K562 (cell line): Measurements from ENCODE around the gene N4BP3. TPM values are rescaled to one million over a fixed set of nuclear protein-coding genes. Genes with fewer than 3 reads are reported as not detected.
A peak's percentile ranks its signal among the peaks of the same experiment; 100 is the strongest.

Source experiments
- LCOR ChIP-seq: sonication (generic); formaldehyde crosslinking; IDR thresholded peaks from 2 replicates; pipeline ENCODE4 v1.8.0; 2022; ENCODE audit warnings: mild to moderate bottlenecking, missing genetic modification reagents
- MTA1 ChIP-seq: fragments of 450-650 bp; IDR thresholded peaks from 2 replicates; pipeline ENCODE4 v1.6.1; 2017; ENCODE audit warnings: borderline replicate concordance
- TRIM28 ChIP-seq: fragments of 450-650 bp; IDR thresholded peaks from 2 replicates; pipeline ENCODE4 v1.6.1; 2017
- polyA plus RNA-seq, 8 experiments: library from polyadenylated mRNA; depleted of rRNA in 4 of 8; stranded (reverse) in 5 of 8; unstranded in 3 of 8; fragments of >200 nt; fragmentation: Nextera tagmentation in 2 of 8; fragmentation: Illumina TruSeq in 1 of 8; extraction: Ambion mirVana in 2 of 8; extraction: Trizol in 1 of 8; gene quantifications; 2 replicates each; pipeline versions ENCODE4 v1.2.1 to v1.2.3, GENCODE V29; 2011 to 2014; ENCODE audit warnings: inconsistent platforms in 1 of 8, missing spikeins in 1 of 8
- total RNA-seq, 7 experiments: library from RNA; depleted of rRNA in 6 of 7; stranded (reverse); fragments of >200 nt in 6 of 7; fragmentation: Illumina TruSeq in 2 of 7; extraction: Trizol in 2 of 7; gene quantifications; 2 replicates each; pipeline versions ENCODE4 v1.2.1 to v1.2.3, GENCODE V29; 2011 to 2021; ENCODE audit warnings: low replicate concordance in 1 of 7
- TF ChIP-seq, protein P1 (sequence below): fragments of 450-650 bp; IDR thresholded peaks from 2 replicates; pipeline ENCODE4 v1.6.1; 2016; ENCODE audit warnings: mild to moderate bottlenecking, moderate library complexity
- TF ChIP-seq, protein P2 (sequence below), 2 experiments: fragments of 450-650 bp in 1 of 2; sonication (generic) in 1 of 2; formaldehyde crosslinking in 1 of 2; IDR thresholded peaks; 2 replicates each; pipeline versions ENCODE4 v1.7.1 to v1.9.0; 2016 to 2022; ENCODE audit warnings: inconsistent platforms in 1 of 2, mild to moderate bottlenecking in 1 of 2, missing genetic modification reagents in 1 of 2

The N4BP3 gene
- total and polyA plus RNA-seq, 9 of the 15 experiments (the other 6 are each of a cell fraction or from before 2014, with no cell fraction given): 0.06 to 7.0 (median 2.4) TPM

DNA sequence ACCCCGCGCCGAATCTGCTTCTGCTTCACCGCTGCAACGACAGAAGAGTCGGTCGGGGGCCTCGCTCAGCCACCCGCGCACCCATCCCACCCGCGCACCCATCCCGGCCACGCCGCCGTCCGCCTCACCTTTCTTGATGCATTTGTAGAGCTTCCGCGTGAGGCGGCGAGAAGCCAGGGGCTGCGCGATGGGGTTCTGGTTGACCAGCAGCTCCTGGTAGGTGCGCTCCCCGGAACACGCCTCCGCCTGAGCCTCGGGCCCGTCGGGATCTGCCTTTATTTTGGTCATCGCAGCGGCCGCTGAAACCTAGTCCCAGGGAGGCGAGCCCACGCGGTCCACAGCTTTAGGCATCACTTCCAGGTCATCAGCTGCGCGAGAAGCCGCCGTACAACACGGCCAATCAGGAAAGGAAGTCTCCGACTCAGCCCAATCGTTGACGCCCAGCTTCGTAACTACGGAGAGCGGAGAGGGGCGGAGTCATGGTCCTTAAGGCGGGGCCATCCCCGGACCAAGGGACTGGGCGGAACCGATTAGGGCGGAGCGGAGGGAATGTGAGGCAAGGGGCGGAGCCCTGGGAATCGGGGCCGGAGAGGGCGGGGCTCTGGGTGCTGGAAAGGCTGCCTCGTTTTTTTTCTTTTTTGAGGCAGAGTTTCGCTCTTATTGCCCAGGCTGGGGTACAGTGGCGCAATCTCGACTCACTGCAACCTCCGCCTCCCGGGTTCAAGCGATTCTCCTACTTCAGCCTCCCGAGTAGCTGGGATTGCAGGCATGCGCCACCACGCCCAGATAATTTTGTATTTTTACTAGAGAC is 40.4 kb downstream of the N4BP3 start, which contains the start of gene NHP2 (continued):
- TF ChIP-seq, protein P1, sequence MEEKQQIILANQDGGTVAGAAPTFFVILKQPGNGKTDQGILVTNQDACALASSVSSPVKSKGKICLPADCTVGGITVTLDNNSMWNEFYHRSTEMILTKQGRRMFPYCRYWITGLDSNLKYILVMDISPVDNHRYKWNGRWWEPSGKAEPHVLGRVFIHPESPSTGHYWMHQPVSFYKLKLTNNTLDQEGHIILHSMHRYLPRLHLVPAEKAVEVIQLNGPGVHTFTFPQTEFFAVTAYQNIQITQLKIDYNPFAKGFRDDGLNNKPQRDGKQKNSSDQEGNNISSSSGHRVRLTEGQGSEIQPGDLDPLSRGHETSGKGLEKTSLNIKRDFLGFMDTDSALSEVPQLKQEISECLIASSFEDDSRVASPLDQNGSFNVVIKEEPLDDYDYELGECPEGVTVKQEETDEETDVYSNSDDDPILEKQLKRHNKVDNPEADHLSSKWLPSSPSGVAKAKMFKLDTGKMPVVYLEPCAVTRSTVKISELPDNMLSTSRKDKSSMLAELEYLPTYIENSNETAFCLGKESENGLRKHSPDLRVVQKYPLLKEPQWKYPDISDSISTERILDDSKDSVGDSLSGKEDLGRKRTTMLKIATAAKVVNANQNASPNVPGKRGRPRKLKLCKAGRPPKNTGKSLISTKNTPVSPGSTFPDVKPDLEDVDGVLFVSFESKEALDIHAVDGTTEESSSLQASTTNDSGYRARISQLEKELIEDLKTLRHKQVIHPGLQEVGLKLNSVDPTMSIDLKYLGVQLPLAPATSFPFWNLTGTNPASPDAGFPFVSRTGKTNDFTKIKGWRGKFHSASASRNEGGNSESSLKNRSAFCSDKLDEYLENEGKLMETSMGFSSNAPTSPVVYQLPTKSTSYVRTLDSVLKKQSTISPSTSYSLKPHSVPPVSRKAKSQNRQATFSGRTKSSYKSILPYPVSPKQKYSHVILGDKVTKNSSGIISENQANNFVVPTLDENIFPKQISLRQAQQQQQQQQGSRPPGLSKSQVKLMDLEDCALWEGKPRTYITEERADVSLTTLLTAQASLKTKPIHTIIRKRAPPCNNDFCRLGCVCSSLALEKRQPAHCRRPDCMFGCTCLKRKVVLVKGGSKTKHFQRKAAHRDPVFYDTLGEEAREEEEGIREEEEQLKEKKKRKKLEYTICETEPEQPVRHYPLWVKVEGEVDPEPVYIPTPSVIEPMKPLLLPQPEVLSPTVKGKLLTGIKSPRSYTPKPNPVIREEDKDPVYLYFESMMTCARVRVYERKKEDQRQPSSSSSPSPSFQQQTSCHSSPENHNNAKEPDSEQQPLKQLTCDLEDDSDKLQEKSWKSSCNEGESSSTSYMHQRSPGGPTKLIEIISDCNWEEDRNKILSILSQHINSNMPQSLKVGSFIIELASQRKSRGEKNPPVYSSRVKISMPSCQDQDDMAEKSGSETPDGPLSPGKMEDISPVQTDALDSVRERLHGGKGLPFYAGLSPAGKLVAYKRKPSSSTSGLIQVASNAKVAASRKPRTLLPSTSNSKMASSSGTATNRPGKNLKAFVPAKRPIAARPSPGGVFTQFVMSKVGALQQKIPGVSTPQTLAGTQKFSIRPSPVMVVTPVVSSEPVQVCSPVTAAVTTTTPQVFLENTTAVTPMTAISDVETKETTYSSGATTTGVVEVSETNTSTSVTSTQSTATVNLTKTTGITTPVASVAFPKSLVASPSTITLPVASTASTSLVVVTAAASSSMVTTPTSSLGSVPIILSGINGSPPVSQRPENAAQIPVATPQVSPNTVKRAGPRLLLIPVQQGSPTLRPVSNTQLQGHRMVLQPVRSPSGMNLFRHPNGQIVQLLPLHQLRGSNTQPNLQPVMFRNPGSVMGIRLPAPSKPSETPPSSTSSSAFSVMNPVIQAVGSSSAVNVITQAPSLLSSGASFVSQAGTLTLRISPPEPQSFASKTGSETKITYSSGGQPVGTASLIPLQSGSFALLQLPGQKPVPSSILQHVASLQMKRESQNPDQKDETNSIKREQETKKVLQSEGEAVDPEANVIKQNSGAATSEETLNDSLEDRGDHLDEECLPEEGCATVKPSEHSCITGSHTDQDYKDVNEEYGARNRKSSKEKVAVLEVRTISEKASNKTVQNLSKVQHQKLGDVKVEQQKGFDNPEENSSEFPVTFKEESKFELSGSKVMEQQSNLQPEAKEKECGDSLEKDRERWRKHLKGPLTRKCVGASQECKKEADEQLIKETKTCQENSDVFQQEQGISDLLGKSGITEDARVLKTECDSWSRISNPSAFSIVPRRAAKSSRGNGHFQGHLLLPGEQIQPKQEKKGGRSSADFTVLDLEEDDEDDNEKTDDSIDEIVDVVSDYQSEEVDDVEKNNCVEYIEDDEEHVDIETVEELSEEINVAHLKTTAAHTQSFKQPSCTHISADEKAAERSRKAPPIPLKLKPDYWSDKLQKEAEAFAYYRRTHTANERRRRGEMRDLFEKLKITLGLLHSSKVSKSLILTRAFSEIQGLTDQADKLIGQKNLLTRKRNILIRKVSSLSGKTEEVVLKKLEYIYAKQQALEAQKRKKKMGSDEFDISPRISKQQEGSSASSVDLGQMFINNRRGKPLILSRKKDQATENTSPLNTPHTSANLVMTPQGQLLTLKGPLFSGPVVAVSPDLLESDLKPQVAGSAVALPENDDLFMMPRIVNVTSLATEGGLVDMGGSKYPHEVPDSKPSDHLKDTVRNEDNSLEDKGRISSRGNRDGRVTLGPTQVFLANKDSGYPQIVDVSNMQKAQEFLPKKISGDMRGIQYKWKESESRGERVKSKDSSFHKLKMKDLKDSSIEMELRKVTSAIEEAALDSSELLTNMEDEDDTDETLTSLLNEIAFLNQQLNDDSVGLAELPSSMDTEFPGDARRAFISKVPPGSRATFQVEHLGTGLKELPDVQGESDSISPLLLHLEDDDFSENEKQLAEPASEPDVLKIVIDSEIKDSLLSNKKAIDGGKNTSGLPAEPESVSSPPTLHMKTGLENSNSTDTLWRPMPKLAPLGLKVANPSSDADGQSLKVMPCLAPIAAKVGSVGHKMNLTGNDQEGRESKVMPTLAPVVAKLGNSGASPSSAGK: peak; percentile 47; the same call in 1 of the 2 replicates
- TF ChIP-seq MTA1: peak; percentile 97
- TF ChIP-seq, protein P2, sequence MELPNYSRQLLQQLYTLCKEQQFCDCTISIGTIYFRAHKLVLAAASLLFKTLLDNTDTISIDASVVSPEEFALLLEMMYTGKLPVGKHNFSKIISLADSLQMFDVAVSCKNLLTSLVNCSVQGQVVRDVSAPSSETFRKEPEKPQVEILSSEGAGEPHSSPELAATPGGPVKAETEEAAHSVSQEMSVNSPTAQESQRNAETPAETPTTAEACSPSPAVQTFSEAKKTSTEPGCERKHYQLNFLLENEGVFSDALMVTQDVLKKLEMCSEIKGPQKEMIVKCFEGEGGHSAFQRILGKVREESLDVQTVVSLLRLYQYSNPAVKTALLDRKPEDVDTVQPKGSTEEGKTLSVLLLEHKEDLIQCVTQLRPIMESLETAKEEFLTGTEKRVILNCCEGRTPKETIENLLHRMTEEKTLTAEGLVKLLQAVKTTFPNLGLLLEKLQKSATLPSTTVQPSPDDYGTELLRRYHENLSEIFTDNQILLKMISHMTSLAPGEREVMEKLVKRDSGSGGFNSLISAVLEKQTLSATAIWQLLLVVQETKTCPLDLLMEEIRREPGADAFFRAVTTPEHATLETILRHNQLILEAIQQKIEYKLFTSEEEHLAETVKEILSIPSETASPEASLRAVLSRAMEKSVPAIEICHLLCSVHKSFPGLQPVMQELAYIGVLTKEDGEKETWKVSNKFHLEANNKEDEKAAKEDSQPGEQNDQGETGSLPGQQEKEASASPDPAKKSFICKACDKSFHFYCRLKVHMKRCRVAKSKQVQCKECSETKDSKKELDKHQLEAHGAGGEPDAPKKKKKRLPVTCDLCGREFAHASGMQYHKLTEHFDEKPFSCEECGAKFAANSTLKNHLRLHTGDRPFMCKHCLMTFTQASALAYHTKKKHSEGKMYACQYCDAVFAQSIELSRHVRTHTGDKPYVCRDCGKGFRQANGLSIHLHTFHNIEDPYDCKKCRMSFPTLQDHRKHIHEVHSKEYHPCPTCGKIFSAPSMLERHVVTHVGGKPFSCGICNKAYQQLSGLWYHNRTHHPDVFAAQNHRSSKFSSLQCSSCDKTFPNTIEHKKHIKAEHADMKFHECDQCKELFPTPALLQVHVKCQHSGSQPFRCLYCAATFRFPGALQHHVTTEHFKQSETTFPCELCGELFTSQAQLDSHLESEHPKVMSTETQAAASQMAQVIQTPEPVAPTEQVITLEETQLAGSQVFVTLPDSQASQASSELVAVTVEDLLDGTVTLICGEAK (IDR thresholded peaks at IDR 0.05): peak; percentile 78
- TF ChIP-seq, protein P2 (CRISPR knock-in tag; IDR thresholded peaks at IDR 0.05): no peak
- TF ChIP-seq LCOR (CRISPR knock-in tag): peak; percentile 81; the same call in 1 of the 2 replicates
- TF ChIP-seq TRIM28: 0 out of 2 replicates have a peak, but pooled peaks have one; percentile 15
